ENCODE results near the gene SHISA6.

DNA sequence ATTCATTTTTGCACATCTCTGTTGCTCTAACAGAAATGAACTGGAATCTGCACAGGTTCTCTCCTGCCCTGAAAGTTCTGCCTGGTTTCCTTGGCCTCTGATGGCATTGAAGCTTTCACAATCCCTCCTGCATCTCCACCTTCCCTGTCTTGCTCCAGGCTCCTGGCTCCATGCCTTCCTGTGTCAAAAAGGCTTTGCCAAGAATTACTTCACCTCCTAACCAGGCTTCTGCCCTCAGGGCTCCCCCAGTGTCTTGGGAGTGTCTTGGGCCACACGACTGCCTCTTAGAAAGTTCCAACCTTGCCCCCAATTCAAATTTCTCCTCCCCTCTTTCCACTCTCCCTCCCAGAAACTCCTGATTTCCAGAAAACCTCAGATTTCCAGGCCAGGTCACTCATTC lies 320.3 kb downstream of the SHISA6 start:
- TF ChIP-seq, protein P1, sequence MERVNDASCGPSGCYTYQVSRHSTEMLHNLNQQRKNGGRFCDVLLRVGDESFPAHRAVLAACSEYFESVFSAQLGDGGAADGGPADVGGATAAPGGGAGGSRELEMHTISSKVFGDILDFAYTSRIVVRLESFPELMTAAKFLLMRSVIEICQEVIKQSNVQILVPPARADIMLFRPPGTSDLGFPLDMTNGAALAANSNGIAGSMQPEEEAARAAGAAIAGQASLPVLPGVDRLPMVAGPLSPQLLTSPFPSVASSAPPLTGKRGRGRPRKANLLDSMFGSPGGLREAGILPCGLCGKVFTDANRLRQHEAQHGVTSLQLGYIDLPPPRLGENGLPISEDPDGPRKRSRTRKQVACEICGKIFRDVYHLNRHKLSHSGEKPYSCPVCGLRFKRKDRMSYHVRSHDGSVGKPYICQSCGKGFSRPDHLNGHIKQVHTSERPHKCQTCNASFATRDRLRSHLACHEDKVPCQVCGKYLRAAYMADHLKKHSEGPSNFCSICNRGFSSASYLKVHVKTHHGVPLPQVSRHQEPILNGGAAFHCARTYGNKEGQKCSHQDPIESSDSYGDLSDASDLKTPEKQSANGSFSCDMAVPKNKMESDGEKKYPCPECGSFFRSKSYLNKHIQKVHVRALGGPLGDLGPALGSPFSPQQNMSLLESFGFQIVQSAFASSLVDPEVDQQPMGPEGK (CRISPR knock-in tag; IDR thresholded peaks at IDR 0.05; ENCODE audit: borderline replicate concordance) = no peak
- no peak for TF ChIP-seq ZNF565 (CRISPR knock-in tag; conservative IDR thresholded peaks at IDR 0.05; ENCODE audit: low read depth)
- no peak for TF ChIP-seq ZNF8 (CRISPR knock-in tag; IDR thresholded peaks at IDR 0.05)
- TF ChIP-seq RARB (CRISPR knock-in tag; IDR thresholded peaks at IDR 0.05) = no peak
- TF ChIP-seq, protein P2, sequence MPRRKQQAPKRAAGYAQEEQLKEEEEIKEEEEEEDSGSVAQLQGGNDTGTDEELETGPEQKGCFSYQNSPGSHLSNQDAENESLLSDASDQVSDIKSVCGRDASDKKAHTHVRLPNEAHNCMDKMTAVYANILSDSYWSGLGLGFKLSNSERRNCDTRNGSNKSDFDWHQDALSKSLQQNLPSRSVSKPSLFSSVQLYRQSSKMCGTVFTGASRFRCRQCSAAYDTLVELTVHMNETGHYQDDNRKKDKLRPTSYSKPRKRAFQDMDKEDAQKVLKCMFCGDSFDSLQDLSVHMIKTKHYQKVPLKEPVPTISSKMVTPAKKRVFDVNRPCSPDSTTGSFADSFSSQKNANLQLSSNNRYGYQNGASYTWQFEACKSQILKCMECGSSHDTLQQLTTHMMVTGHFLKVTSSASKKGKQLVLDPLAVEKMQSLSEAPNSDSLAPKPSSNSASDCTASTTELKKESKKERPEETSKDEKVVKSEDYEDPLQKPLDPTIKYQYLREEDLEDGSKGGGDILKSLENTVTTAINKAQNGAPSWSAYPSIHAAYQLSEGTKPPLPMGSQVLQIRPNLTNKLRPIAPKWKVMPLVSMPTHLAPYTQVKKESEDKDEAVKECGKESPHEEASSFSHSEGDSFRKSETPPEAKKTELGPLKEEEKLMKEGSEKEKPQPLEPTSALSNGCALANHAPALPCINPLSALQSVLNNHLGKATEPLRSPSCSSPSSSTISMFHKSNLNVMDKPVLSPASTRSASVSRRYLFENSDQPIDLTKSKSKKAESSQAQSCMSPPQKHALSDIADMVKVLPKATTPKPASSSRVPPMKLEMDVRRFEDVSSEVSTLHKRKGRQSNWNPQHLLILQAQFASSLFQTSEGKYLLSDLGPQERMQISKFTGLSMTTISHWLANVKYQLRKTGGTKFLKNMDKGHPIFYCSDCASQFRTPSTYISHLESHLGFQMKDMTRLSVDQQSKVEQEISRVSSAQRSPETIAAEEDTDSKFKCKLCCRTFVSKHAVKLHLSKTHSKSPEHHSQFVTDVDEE (CRISPR knock-in tag; IDR thresholded peaks at IDR 0.05) = no peak
- no peak for TF ChIP-seq ZNF70 (CRISPR knock-in tag; IDR thresholded peaks at IDR 0.05)
- no peak for TF ChIP-seq CSDC2 (CRISPR knock-in tag; IDR thresholded peaks at IDR 0.05)
- TF ChIP-seq, protein P3, sequence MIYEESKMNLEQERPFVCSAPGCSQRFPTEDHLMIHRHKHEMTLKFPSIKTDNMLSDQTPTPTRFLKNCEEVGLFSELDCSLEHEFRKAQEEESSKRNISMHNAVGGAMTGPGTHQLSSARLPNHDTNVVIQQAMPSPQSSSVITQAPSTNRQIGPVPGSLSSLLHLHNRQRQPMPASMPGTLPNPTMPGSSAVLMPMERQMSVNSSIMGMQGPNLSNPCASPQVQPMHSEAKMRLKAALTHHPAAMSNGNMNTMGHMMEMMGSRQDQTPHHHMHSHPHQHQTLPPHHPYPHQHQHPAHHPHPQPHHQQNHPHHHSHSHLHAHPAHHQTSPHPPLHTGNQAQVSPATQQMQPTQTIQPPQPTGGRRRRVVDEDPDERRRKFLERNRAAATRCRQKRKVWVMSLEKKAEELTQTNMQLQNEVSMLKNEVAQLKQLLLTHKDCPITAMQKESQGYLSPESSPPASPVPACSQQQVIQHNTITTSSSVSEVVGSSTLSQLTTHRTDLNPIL (CRISPR knock-in tag; IDR thresholded peaks at IDR 0.05; ENCODE audit: low read depth) = no peak

Data from SK-N-SH treated with all-trans-retinoic acid at 6 μM for 48 hours (cell line).